IPS DF 4.7 (cell line): Measurements from ENCODE around the gene NTSR1.
"Not testable (repeated sequence)": the region's sequence is repeated elsewhere in the genome, so short reads cannot be mapped to it uniquely, and the experiment has no call there.

Experiments used
- DNase-seq: peaks from one replicate; pipeline ENCODE4 v3.0.0-alpha.2; 2013; ENCODE audit warnings: low spot score; ENCODE audit errors: extremely low read depth

Gene NTSR1

DNA sequence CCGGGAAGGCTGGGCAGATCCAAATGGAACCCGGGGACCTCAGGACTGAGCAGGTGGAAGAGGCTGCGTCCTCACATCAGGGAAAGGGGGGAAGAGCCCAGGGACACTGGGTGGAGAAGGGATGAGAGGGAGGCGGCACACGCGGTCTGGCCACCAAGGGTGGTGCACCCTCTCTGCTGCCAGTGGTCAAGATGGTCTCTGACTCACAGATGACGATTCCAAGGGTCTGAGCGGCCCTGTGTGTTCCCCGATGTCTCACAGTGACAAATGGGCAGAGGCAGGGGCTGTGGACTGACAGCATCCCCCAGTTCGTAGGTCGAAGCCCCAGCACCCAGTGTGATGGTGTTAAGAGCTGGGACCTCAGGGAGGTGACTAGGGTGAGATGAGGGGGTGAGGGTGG lies 34.3 kb upstream of the NTSR1 start:
- no peak for DNase-seq

DNA sequence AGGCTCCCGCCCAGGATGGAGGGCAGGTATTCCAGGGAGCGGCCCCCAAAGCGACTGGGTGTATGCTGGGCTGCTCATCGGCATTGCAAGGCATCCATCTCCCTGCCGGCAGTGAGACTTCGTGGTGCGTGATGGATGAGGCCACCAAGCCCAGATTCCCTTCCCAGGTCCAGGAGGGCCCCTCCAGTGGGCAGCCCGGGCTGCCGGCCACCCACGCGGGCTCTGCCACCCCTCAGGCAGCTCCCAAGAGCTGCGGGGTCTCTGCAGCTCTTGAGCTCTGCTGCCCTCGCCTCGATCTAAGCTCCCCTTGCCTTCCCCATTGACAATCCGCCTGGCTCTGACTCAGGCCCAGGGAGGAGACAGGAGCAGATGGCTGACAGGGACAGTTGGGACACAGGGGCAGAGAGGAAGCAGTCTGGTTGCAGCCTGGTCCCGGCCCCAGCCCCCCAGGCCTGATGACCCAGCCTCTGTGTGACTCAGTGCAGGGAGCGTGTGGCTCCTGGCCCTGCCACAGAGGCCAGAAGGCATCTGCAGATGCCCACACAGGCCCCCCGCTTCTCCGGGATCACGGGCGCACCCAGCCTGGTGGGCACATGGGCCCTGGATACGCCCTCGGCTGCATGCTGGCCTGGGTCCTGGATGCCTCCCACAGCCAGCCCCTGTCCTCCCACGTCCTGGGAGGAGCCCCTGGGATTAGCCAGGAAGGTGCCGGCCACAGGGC lies 33.3 kb upstream of the NTSR1 start:
- DNase-seq: no peak

DNA sequence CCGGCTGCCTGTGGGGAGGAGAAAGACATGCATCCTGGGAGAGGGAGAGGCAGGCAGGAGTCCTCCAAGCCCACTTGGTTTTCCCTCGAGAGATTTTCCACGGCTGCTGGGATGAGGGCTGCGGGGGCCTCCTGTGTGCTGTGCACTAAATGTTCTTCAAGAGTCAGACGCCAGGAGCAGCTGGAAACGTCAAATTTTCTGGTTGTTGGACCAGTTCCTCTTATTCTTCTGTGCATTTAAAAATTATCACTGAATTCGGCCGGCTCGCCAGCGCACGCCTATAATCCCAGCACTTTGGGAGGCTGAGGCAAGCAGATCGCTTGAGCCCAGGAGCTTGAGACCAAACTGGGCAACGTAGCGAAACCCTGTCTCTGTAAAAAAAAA lies 32.8 kb upstream of the NTSR1 start:
- DNase-seq: no peak

DNA sequence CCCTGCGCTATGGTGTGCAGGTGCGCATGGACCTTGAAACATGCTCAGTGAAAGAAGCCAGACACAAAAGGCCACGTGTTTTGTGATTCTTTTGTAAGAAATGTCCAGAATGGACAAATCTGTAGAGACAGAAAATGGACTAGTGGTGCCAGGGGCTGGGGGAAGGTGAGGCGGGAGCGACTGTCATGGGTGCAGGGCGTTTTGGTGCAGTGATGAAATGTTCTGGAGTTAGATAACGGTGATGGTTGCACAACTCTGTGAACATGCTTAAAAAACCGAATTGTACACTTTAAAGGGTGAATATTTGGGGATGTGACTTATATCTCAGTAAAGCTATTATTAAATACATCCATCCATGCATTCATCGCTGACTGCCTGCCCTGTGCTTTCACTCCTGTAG lies 31.7 kb upstream of the NTSR1 start:
- DNase-seq: no peak

DNA sequence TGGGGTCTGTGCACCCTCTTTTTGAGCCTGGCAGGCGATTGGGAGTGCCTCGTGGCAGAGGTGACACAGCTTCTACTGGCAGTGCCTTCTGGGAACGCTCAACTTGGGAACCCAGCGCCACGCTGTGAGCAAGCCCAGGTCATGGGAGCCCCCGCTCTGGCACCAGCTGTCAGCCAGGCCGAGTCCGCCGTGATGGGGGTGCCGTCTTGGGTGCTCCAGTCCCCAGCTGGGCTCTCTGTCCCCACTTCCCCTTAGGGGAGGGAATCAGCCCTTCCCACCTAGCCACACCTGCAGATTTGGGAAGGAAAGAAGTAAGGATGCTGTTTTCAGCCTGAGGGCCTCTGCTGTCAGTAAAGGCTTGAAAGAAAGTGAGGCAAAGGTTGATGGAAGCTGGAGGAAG lies 31.0 kb upstream of the NTSR1 start:
- DNase-seq: no peak

DNA sequence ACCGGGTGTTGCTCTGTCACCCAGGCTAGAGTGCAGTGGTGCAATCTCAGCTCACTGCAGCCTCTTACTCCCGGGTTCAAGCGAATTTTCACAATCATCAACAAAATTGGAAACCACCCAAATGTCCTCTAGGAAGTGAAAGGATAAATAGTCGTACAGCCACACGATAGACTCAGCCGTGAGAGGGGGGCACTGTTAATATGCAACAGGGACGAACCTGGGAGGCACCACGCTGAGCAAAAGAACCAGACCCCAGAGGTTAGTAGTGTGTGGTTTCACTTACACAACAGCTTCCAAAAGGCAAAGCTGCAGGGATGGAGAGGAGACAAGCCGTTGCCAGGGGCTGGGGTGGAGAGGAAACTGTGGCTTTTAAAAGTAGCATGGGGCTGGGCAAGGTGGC lies 30.1 kb upstream of the NTSR1 start:
- DNase-seq: no peak

DNA sequence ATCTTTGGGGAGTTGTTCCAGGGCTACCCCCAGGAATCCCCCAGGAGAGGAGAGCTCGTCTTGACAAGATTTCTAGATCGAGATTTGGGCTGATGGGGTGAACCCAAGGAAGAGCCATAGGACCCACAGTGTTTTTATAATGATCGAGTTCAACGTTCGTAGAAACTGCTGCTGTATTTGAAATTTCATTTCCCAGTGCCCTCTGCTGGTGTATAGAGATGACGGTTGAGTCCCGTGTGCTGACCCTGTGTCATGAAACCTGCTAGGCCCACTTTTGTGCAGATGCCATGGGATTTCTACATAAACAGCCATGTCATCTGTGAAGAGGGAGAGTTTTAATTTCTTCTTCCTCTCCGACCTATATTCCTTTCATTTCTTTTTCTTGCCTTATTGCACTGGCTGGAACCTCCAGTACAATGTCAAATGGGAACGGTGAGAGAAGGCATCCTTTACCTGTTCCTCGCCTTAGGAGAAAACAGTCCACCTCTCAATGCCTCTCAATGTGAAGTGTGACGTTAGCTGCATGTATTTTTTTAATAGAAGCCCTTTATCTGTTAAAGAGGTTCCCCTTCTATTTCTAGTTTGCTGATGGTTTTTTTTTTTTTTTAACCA lies 28.6 kb upstream of the NTSR1 start:
- no peak for DNase-seq

DNA sequence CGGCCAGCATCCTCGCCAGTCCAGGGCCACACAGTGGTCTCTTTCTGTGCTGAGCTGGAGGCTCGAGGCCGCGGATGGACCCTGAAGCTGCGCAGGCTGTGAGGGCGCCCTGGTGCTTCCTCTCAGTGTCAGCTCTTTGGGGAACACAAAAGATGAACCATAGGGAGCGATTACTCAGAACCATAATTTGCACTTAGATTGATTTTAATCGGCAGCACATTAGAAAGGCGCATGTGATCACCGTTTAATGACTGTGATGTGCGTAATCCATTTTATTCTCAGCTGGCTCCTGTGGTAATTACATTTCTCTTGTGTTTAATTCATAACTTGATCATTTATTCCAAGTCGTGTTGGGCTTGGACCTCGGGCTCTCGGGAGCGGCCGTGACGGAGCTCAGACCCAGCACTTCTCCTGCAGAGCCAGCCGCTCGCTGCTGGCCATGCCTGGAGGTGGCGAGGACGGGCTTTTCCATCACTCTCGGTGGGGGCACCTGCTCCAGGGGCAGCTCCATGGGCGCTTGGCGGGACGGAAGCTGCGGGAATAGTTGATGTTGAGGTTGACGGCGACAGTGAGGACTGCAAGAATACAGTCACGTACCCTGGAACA lies 25.6 kb upstream of the NTSR1 start:
- no peak for DNase-seq

DNA sequence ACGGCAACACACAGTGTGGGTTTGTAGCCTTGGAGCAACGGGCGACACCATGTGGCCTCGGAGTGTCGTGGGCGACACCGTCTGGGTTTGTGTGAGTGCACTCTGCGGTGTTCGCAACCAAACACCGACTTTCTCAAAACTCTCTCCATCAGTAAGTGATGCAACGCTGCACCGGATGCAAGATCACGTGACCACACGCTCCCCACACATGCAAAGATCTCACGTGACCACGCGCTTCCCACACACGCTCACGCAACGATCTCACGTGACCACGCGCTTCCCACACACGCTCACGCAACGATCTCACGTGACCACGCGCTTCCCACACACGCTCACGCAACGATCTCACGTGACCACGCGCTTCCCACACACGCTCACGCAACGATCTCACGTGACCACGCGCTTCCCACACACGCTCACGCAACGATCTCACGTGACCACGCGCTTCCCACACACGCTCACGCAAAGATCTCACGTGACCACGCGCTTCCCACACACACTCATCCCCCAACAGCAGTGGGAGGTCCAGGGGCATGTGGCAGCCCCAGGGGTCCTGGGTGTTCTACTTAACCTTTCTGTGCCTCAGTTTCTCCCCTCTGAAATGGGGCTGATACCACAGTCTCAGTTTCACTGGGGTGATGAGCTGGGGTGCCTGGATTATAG lies 24.8 kb upstream of the NTSR1 start:
- DNase-seq: not testable (repeated sequence)

DNA sequence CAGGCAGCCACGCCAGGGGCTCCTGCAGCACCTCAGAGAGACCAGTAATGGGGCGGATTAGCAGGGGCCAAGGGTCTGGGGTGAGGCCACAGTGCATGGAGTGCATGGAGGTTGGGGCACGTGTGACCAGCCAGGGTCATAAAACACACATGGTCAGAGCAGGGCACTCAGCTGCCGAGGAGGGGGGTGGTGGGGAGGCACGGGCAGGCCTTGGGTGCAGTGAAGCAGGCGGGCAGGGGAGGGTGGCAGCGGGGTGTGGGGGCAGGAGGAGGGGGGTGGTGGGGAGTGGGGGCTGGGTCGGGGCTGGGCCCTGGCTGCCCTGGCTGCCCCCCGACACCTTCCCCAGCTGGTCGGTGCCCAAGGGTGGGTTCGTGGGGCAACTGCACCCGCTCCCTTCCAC lies 23.7 kb upstream of the NTSR1 start:
- DNase-seq: no peak

DNA sequence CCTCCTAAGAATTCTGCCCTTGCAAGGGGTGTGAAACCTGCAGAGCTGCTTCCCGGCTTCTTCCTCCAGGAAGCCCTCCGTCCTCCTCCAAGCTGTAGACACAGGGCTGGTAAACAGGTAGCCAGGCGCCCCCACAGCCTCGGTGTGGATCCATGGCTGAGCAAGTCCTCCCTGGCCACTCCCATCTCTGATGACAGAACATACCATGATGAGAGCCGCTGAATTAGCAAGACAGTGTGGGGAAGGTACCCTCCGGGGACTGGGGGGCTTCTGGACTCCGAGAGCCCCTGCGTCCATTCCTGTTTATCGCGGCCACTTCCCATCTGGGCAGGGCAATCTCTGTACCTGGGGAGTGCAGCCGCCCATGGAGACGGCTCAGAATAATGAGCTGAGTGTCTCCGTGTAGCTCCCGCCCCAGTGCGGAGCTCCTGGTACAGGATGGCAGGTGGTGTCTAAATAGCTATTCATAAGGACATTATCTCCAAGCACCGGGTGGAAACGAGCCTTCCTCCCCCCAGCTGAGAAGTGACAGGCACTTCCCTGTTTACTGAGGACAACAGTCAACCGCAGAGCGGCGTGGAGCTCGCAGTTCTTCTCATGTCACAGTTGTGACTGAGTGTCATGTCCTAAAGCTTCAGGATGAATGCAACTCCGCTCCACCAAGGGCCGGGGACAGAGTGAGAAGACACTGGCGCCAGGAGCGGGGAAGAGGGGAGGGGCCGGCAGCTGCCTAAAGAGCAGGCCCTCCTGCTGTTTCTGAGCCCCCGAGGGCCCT lies 22.7 kb upstream of the NTSR1 start:
- DNase-seq: no peak

DNA sequence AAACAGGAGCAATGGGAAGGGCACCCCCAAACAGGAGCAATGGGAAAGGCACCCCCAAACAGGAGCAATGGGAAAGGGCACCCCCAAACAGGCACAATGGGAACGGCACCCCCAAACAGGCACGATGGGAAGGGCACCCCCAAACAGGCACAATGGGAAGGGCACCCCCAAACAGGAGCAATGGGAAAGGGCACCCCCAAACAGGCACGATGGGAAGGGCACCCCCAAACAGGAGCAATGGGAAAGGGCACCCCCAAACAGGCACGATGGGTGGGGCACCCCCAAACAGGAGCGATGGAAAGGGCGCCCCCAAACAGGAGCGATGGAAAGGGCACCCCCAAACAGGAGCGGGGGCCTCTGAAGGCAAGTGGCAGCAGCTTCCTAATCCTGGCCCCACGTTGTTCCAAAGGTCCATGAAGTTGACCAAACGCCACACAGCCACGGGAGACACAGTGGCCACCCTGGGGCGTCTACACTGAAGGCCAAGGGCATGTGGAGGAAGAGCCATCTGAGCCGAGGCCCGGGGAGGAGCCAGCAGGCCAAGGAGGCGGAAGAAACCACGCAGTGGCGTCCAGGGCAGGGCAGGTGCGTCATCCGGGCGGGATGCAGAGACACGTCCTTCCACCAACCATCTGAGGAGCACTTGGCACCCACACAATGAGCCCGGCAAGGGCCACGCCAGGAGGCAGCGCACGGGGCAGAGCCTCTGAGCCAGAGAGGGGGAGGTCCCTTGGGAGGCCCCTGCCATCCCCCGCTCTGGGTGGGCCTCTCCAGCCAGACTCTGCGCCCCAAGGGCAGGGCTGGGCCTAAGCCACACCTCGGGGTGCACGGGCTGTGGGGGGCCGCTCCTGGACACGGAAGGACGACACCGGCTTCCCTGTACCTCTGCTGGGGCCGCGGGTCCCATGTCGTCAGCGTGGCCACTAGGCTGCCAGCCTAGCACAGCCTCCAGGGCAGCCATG lies 21.5 kb upstream of the NTSR1 start:
- no peak for DNase-seq

DNA sequence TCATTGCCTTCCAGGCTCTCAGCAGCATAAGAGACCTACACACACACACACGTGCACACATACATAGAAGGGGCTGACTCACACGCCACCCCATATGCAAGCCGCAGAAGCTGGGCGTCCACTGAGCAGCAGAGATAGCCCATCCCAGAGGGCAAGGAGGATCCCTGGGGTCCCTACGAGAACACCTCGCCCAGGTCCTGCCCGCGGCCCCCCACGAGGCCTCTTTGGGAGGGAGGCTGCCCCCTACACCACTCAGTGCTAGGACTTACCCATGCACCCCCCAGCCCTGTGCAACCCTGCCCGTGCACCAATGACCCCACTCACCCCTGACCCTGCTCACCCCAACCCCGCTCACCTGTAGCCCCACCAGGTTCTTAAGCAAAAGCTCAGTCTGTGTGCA lies 20.6 kb upstream of the NTSR1 start:
- DNase-seq: no peak

DNA sequence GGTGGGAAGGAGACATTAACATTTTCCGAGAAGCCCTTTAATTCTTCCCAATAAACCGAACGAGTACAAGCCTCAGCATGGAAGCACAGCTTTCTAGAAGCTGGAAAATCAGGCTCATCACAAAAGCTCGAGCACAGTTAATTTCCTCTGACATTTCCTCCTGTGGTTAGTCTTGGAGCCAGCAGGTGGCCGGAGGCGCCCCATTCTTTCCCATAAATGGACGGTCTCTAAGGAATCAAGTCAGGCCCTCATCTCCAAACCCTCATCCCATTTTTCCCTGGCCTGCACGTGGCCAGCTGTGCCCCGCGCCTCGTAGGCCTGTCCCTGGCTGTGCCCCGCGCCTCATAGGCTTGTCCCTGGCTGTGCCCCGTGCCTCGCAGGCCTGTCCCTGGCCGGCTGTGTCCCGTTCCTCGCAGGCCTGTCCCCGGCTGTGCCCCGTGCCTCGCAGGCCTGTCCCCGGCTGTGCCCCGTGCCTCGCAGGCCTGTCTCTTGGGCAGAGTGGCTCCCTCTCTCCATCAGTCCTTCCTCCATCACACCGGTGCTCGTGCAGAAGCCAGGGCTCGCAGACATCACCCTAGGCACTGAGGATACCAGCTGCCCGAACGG lies 19.7 kb upstream of the NTSR1 start:
- no peak for DNase-seq

DNA sequence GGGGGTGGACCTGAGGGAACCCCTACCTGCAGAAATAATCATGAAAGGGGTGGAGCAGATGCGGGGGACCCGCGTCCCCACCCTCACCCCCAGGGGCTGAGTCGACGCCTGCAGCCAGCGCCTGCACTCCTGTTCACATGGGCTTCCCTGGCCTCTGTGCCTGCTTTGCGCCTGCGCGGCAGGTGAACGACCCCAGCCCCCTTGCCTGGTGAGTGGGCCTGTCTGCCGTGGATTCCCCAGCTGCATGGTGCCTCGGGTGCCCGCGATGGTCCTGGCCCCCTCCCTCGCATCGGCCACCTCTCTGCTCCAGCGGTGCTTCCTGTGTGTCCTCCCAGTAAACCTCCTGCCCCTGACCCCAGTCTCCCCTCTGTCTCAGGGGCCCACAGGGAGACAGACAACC lies 18.8 kb upstream of the NTSR1 start:
- DNase-seq: no peak

DNA sequence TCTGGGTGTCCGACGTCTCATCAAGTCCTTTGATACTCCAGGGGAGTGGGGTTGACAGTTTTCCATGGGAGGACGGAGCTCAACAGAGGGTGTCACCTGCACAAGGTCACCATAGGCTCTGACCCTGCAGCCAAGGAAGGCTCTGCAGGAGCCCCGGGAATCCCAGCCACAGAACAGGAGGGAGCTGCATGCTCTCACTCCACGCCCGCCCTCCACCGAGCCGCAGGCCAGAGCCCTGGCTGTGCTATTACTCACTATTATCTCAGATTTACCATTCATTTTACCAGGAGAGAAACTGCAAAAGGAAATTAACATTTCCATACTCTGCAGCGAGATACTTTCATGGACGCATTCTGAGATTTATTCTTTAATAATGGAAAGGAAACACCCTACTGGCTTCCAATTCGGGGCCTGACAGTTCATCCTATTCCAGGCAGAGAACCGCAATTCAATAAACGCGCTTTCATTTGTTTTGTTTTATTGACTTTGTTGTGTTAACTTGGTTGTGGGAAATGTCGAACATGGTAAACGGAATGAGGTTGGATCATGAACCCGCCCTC lies 18.3 kb upstream of the NTSR1 start:
- no peak for DNase-seq

DNA sequence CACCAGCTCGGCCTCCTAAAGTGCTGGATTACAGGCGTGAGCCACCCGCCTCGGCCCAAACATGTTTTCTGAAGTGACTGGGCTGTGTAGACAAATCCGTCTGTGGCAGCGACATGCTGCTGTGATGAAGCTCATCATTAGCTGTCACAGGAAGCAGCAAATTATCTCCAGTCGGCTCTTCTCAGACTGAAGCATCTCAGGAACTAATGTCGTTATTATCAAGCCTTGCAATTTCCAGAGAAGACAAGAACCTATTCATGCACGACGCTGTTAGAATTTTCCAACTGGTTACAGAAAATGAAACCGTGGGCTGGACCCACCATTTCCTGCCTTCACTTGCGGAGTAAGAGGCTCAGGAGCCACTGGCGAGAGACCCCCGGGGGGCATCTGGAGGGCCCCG lies 17.1 kb upstream of the NTSR1 start:
- no peak for DNase-seq

DNA sequence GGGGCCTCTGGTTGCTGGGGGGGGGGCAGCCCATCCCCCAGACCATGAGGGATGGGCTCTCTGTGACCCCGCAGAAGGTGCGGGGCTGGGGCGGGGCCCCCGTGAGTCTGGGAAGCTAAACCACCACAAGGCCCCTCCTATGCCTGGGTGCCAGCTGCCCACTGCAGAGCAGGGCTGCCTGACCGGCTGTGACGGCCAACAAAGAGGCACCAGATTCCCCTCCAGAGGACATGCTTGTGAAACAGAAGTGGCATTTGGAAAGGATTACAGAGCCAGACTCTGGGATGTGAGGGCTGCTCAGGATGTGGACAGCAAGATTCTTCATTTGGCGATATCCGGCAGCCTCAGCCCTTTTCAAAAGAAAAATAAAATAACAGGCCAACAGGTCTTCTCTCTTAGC lies 16.5 kb upstream of the NTSR1 start:
- no peak for DNase-seq

DNA sequence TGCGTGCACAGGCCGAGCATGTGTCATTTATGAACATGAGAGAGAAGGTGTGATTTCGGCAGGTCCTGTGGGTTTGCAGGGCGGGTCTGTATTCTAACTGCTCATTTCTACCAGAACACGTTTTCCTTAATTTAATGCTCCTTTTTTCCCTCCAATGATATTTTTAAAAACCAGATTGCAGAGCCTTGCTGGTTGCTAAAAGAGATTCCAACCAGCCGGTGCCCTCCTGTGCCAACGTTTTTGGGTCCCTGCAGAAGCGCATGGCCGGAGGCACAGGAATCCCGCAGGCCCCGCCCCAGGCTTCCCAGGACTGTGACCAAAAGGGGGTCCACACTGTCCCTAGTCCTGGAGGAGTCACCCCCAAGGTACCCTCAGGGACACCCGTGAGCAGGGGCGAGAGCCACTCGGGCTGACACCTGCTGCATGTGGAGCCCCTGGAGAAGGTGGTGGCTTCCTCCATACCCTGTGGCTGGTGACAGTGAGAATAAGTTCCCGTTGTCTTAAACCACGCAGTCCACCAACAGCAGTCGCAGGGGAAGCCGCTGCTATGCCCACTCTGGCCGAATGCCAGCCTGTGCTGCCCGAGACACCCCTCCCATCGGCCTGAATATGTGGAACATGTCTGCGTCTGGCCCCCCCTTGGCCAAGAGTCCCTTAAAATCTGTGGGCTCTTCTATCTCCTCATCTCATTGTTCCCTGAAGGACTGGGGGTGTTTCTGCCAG lies 15.7 kb upstream of the NTSR1 start:
- DNase-seq: no peak
